Erythroblast (primary cell): ENCODE data around the gene NME2.

Experiments
- GATA1 ChIP-seq: IDR thresholded peaks from 2 replicates; pipeline ENCODE4 v1.6.1; 2011; ENCODE audit warnings: low read depth, mild to moderate bottlenecking, control low read depth, low read length, moderate library complexity
- POLR2A ChIP-seq: IDR thresholded peaks from 2 replicates; pipeline ENCODE4 v1.6.1; 2011; ENCODE audit warnings: mild to moderate bottlenecking, low read length

- TF ChIP-seq POLR2A, result no peak
- TF ChIP-seq GATA1, result no peak
These were observed 31.5 kb downstream of the NME2 start for GRCh38 chr17:51197754-51198153.
